H1 (cell line): ENCODE results near the gene LRRC32. TPM values are rescaled to one million over a fixed set of nuclear protein-coding genes. Genes with fewer than 3 reads are reported as not detected.

ENCODE experiments used
- BRCA1 ChIP-seq: IDR thresholded peaks from 2 replicates; pipeline ENCODE4 v1.6.1; 2012; ENCODE audit warnings: low read depth, low read length, improper control_type of control experiment
- RAD21 ChIP-seq, 2 experiments: IDR thresholded peaks in 1 of 2; conservative IDR thresholded peaks in 1 of 2; 2 replicates each; pipeline ENCODE4 v1.6.1; 2011; ENCODE audit warnings: low read depth in 2 of 2, low read length in 2 of 2, improper control_type of control experiment in 1 of 2, inconsistent platforms in 1 of 2, mild to moderate bottlenecking in 1 of 2, moderate library complexity in 1 of 2
- polyA plus RNA-seq, 7 experiments: library from polyadenylated mRNA; depleted of rRNA in 3 of 7; stranded (reverse) in 5 of 7; unstranded in 2 of 7; fragments of >200 nt in 5 of 7; fragments of 200-250 nt in 2 of 7; gene quantifications; 1 replicate in 5 of 7; 2 replicates in 1 of 7; 4 replicates in 1 of 7; pipeline versions ENCODE4 v1.2.1 to v1.2.3, GENCODE V29; 2011 to 2013; ENCODE audit warnings: missing spikeins in 2 of 7, mixed read lengths in 2 of 7
- total RNA-seq: library from RNA; stranded (reverse); fragmentation: NEBNext Ultra II Directional; extraction: Animal tissue kit (Norgen Biotek cat#: 25700); gene quantifications from 2 replicates; pipeline ENCODE4 v1.2.1, GENCODE V29; 2021
- TF ChIP-seq, protein P1 (sequence below): fragments of 300-600 bp; sonication (generic); IDR thresholded peaks from 2 replicates; pipeline ENCODE4 v1.7.1; 2012; ENCODE audit warnings: low read length, moderate library complexity, mild to moderate bottlenecking, inconsistent platforms; ENCODE audit not compliant: insufficient replicate concordance

The LRRC32 gene
- total and polyA plus RNA-seq, 2 of the 8 experiments (the other 6 are each of a cell fraction or from before 2014, with no cell fraction given): 0.99 to 1.9 TPM

DNA sequence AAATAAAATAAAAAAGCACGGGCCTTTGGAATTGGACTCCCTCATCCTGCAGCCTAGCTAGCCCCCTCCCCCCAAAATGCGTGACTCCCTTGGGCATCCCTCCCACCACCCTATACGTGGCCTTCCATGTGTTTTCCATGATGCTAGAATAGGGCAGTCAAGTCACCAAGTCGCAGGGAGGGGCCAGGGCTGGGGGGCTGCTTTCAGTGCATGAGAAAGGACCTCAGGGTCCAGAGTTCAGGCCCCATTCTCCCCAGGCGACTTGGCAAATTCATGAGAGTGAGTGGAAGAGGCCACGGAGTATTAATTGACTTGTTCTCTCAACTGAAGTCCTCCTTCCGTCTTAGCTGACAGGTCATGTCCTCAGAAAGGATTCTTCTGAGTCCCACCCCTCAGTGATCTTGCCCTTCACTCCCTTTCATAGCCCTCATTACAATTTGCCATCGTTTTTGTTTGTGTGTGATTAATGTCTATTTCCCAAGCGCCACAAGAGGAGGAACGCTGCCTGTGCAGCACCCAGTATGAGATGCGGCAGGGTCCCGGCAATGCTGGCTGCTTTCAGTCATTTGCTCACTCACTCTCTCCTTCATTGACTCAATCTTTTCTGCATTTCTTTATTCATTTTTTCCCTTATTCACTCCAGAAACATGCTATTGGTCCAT lies 17.4 kb downstream of the LRRC32 start (continued):
- TF ChIP-seq, protein P1, sequence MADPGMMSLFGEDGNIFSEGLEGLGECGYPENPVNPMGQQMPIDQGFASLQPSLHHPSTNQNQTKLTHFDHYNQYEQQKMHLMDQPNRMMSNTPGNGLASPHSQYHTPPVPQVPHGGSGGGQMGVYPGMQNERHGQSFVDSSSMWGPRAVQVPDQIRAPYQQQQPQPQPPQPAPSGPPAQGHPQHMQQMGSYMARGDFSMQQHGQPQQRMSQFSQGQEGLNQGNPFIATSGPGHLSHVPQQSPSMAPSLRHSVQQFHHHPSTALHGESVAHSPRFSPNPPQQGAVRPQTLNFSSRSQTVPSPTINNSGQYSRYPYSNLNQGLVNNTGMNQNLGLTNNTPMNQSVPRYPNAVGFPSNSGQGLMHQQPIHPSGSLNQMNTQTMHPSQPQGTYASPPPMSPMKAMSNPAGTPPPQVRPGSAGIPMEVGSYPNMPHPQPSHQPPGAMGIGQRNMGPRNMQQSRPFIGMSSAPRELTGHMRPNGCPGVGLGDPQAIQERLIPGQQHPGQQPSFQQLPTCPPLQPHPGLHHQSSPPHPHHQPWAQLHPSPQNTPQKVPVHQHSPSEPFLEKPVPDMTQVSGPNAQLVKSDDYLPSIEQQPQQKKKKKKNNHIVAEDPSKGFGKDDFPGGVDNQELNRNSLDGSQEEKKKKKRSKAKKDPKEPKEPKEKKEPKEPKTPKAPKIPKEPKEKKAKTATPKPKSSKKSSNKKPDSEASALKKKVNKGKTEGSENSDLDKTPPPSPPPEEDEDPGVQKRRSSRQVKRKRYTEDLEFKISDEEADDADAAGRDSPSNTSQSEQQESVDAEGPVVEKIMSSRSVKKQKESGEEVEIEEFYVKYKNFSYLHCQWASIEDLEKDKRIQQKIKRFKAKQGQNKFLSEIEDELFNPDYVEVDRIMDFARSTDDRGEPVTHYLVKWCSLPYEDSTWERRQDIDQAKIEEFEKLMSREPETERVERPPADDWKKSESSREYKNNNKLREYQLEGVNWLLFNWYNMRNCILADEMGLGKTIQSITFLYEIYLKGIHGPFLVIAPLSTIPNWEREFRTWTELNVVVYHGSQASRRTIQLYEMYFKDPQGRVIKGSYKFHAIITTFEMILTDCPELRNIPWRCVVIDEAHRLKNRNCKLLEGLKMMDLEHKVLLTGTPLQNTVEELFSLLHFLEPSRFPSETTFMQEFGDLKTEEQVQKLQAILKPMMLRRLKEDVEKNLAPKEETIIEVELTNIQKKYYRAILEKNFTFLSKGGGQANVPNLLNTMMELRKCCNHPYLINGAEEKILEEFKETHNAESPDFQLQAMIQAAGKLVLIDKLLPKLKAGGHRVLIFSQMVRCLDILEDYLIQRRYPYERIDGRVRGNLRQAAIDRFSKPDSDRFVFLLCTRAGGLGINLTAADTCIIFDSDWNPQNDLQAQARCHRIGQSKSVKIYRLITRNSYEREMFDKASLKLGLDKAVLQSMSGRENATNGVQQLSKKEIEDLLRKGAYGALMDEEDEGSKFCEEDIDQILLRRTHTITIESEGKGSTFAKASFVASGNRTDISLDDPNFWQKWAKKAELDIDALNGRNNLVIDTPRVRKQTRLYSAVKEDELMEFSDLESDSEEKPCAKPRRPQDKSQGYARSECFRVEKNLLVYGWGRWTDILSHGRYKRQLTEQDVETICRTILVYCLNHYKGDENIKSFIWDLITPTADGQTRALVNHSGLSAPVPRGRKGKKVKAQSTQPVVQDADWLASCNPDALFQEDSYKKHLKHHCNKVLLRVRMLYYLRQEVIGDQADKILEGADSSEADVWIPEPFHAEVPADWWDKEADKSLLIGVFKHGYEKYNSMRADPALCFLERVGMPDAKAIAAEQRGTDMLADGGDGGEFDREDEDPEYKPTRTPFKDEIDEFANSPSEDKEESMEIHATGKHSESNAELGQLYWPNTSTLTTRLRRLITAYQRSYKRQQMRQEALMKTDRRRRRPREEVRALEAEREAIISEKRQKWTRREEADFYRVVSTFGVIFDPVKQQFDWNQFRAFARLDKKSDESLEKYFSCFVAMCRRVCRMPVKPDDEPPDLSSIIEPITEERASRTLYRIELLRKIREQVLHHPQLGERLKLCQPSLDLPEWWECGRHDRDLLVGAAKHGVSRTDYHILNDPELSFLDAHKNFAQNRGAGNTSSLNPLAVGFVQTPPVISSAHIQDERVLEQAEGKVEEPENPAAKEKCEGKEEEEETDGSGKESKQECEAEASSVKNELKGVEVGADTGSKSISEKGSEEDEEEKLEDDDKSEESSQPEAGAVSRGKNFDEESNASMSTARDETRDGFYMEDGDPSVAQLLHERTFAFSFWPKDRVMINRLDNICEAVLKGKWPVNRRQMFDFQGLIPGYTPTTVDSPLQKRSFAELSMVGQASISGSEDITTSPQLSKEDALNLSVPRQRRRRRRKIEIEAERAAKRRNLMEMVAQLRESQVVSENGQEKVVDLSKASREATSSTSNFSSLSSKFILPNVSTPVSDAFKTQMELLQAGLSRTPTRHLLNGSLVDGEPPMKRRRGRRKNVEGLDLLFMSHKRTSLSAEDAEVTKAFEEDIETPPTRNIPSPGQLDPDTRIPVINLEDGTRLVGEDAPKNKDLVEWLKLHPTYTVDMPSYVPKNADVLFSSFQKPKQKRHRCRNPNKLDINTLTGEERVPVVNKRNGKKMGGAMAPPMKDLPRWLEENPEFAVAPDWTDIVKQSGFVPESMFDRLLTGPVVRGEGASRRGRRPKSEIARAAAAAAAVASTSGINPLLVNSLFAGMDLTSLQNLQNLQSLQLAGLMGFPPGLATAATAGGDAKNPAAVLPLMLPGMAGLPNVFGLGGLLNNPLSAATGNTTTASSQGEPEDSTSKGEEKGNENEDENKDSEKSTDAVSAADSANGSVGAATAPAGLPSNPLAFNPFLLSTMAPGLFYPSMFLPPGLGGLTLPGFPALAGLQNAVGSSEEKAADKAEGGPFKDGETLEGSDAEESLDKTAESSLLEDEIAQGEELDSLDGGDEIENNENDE: no peak
- TF ChIP-seq BRCA1: no peak
- no peak for TF ChIP-seq RAD21 (IDR thresholded peaks at IDR 0.05 in 1 of 2, conservative IDR thresholded peaks at IDR 0.05 in 1 of 2; ENCODE audit: low read depth in 2 of 2, low read length in 2 of 2)
- TF ChIP-seq, all 59 proteins: peak for 0
